ENCODE measurements around the gene KRTAP4-8.
"Not testable (repeated sequence)": the region's sequence is repeated elsewhere in the genome, so short reads cannot be mapped to it uniquely, and the experiment has no call there.

KRTAP4-8 gene

GRCh38 chr17:41065016-41065689 lies 32.8 kb downstream of the KRTAP4-8 start:
- not testable (repeated sequence) for DNase-seq (ENCODE audit: low read depth)

- no peak for DNase-seq (ENCODE audit: low read depth)
Observed at GRCh38 chr17:41064301-41064700, 33.6 kb downstream of the KRTAP4-8 start.

- no peak for DNase-seq (ENCODE audit: low read depth)
Observed at GRCh38 chr17:41063449-41063848, 34.5 kb downstream of the KRTAP4-8 start.

GRCh38 chr17:41061964-41062363 lies 36.0 kb downstream of the KRTAP4-8 start:
- no peak for DNase-seq (ENCODE audit: low read depth)

GRCh38 chr17:41060052-41060604 lies 37.8 kb downstream of the KRTAP4-8 start, which contains the start of gene KRTAP2-3:
Gene KRTAP2-3 (minus strand): TSS chr17:41060114. CDS start chr17:41060050, 64 bp downstream.
- DNase-seq (ENCODE audit: low read depth): no peak

GRCh38 chr17:41059276-41060051 lies 38.5 kb downstream of the KRTAP4-8 start:
- DNase-seq (ENCODE audit: low read depth): not testable (repeated sequence)

- no peak for DNase-seq (ENCODE audit: low read depth)
Observed at GRCh38 chr17:41058741-41059140, 39.2 kb downstream of the KRTAP4-8 start.

GRCh38 chr17:41057547-41057946 lies 40.4 kb downstream of the KRTAP4-8 start:
- no peak for DNase-seq (ENCODE audit: low read depth)

- DNase-seq (ENCODE audit: low read depth): not testable (repeated sequence)
Observed at GRCh38 chr17:41055130-41055529, 42.8 kb downstream of the KRTAP4-8 start, which contains the start of gene KRTAP2-2. Gene KRTAP2-2 (minus strand): TSS chr17:41055230. CDS start chr17:41055211, 19 bp downstream.

GRCh38 chr17:41054556-41054955 lies 43.4 kb downstream of the KRTAP4-8 start:
- DNase-seq (ENCODE audit: low read depth): not testable (repeated sequence)

- DNase-seq (ENCODE audit: low read depth): no peak
Observed at GRCh38 chr17:41054025-41054424, 43.9 kb downstream of the KRTAP4-8 start.

GRCh38 chr17:41052566-41052965 lies 45.4 kb downstream of the KRTAP4-8 start:
- no peak for DNase-seq (ENCODE audit: low read depth)

- DNase-seq (ENCODE audit: low read depth): no peak
Observed at GRCh38 chr17:41049110-41049509, 48.8 kb downstream of the KRTAP4-8 start.

- no peak for DNase-seq (ENCODE audit: low read depth)
Observed at GRCh38 chr17:41048441-41048840, 49.5 kb downstream of the KRTAP4-8 start.

All from stimulated activated CD8-positive, alpha-beta memory T cell treated with anti-CD3 and anti-CD28 coated beads, Interleukin-12 subunit alpha, Interleukin-12 subunit beta, amount 100 ng/mL, for 1 hour (primary cell).